H1 (cell line): ENCODE measurements around the gene CRYBG1. TPM values are rescaled to one million over a fixed set of nuclear protein-coding genes. Genes with fewer than 3 reads are reported as not detected.

Experiments used
- CTCF ChIA-PET: fragments of 300-600 bp; sonication (Branson Sonifier 250); formaldehyde crosslinking; loops from one replicate; lab custom pipeline; 2021; ENCODE audit not compliant: partially characterized antibody; lab: Charles Lee
- POLR2A ChIA-PET: fragments of 300-600 bp; sonication (Branson Sonifier 250); formaldehyde crosslinking; loops from one replicate; lab custom pipeline; 2021; ENCODE audit warnings: inconsistent platforms; ENCODE audit not compliant: partially characterized antibody; lab: Charles Lee
- DNase-seq, 2 experiments: peaks; one replicate each; pipeline versions ENCODE4 v3.0.0 to v3.0.0-alpha.2; 2010 to 2022; ENCODE audit warnings: low spot score in 2 of 2, low read depth in 1 of 2, mixed read lengths in 1 of 2
- FAIRE-seq: peaks from 2 replicates; lab custom pipeline; 2011; peaks lifted over from hg19 to GRCh38; lab: Jason Lieb, UNC
- H2AFZ ChIP-seq: 2 replicates; pipeline ENCODE4 v1.8.1; 2012; ENCODE audit warnings: low read length, inconsistent platforms
- H2AK5ac ChIP-seq: 2 replicates; pipeline ENCODE4 v1.6.1; 2013; ENCODE audit warnings: low read depth, low read length
- H2BK120ac ChIP-seq: replicated peaks from 2 replicates; pipeline ENCODE3; 2013; ENCODE audit warnings: low read depth, low read length, inconsistent platforms
- H2BK12ac ChIP-seq: 2 replicates; pipeline ENCODE4 v1.6.1; 2013; ENCODE audit warnings: low read depth, low read length
- H2BK15ac ChIP-seq: 2 replicates; pipeline ENCODE4 v1.6.1; 2013; ENCODE audit warnings: low read length
- H2BK20ac ChIP-seq: 2 replicates; pipeline ENCODE4 v1.6.1; 2013; ENCODE audit warnings: low read length
- H2BK5ac ChIP-seq: 2 replicates; pipeline ENCODE4 v1.6.1; 2013; ENCODE audit warnings: low read depth, low read length
- H3K14ac ChIP-seq: 2 replicates; pipeline ENCODE4 v1.6.1; 2013; ENCODE audit warnings: inconsistent platforms; ENCODE audit not compliant: insufficient read length
- H3K18ac ChIP-seq: 2 replicates; pipeline ENCODE4 v1.6.1; 2013; ENCODE audit warnings: low read length; ENCODE audit errors: extremely low read depth
- H3K23ac ChIP-seq: 2 replicates; pipeline ENCODE4 v1.6.1; 2013; ENCODE audit warnings: inconsistent platforms; ENCODE audit not compliant: insufficient read length
- H3K23me2 ChIP-seq: 2 replicates; pipeline ENCODE4 v1.6.1; 2013; ENCODE audit warnings: low read depth, low read length
- H3K27ac ChIP-seq: 2 replicates; pipeline ENCODE4 v1.6.1; 2011; ENCODE audit warnings: low read depth, low read length, inconsistent platforms
- H3K27me3 ChIP-seq, 4 experiments: replicated peaks in 1 of 4; 1 replicate in 1 of 4; 2 replicates in 3 of 4; pipeline versions ENCODE4 v1.6.1 to v1.8.1; 2011 to 2013; ENCODE audit warnings: low read length in 3 of 4, mild to moderate bottlenecking in 3 of 4, inconsistent platforms in 2 of 4, mixed read lengths in 2 of 4, moderate library complexity in 1 of 4; ENCODE audit not compliant: control insufficient read depth in 3 of 4, insufficient read depth in 3 of 4; ENCODE audit errors: extremely low read depth in 1 of 4
- H3K36me3 ChIP-seq, 4 experiments: 2 replicates each; pipeline versions ENCODE4 v1.6.1 to v1.8.1; 2011 to 2013; ENCODE audit warnings: mild to moderate bottlenecking in 4 of 4, low read length in 3 of 4, moderate library complexity in 2 of 4, control low read depth in 1 of 4, inconsistent platforms in 1 of 4; ENCODE audit not compliant: insufficient read depth in 4 of 4, control insufficient read depth in 2 of 4
- H3K4ac ChIP-seq: replicated peaks from 2 replicates; pipeline ENCODE3; 2013; ENCODE audit warnings: low read length, low read depth, mixed read lengths, inconsistent platforms; ENCODE audit not compliant: insufficient read length
- H3K4me1 ChIP-seq, 4 experiments: replicated peaks in 1 of 4; 1 replicate in 1 of 4; 2 replicates in 3 of 4; pipeline versions ENCODE4 v1.6.1 to v1.8.1; 2011 to 2013; ENCODE audit warnings: low read length in 3 of 4, inconsistent platforms in 2 of 4, mixed read lengths in 1 of 4; ENCODE audit not compliant: insufficient read depth in 4 of 4, control insufficient read depth in 3 of 4
- H3K4me2 ChIP-seq, 2 experiments: 2 replicates each; pipeline versions ENCODE4 v1.6.1 to v1.8.1; 2011 to 2013; ENCODE audit warnings: low read depth in 2 of 2, low read length in 2 of 2, control low read depth in 1 of 2, inconsistent platforms in 1 of 2, mild to moderate bottlenecking in 1 of 2; ENCODE audit not compliant: insufficient read depth in 1 of 2
- H3K4me3 ChIP-seq, 4 experiments: fragments of 200-600, 300-600 bp in 1 of 4; sonication (generic), shearing (Covaris generic), sonication (Bioruptor Twin) in 1 of 4; 2 replicates each; pipeline versions ENCODE4 v1.5.1 to v1.8.1; 2011 to 2016; ENCODE audit warnings: low read length in 4 of 4, low read depth in 3 of 4, control low read depth in 2 of 4, inconsistent platforms in 2 of 4, mild to moderate bottlenecking in 2 of 4, mixed read lengths in 1 of 4, moderate library complexity in 1 of 4; ENCODE audit not compliant: insufficient read depth in 2 of 4; ENCODE audit errors: extremely low read depth in 1 of 4
- H3K56ac ChIP-seq: replicated peaks from 2 replicates; pipeline ENCODE3; 2013; ENCODE audit warnings: low read depth, mild to moderate bottlenecking, mixed read lengths, low read length, inconsistent platforms; ENCODE audit not compliant: insufficient read length
- H3K79me1 ChIP-seq: 2 replicates; pipeline ENCODE4 v1.6.1; 2013; ENCODE audit warnings: low read depth, low read length, control low read depth
- H3K79me2 ChIP-seq, 2 experiments: 2 replicates each; pipeline versions ENCODE4 v1.6.1 to v1.8.1; 2012 to 2013; ENCODE audit warnings: low read length in 2 of 2, mild to moderate bottlenecking in 2 of 2, inconsistent platforms in 1 of 2; ENCODE audit not compliant: insufficient read depth in 2 of 2, control insufficient read depth in 1 of 2
- H3K9ac ChIP-seq, 4 experiments: replicated peaks in 1 of 4; 1 replicate in 1 of 4; 2 replicates in 3 of 4; pipeline versions ENCODE4 v1.6.1 to v1.8.1; 2011 to 2013; ENCODE audit warnings: low read depth in 3 of 4, low read length in 3 of 4, control low read depth in 2 of 4, mild to moderate bottlenecking in 2 of 4, moderate library complexity in 2 of 4, inconsistent platforms in 1 of 4; ENCODE audit errors: extremely low read depth in 1 of 4
- H3K9me3 ChIP-seq, 2 experiments: 2 replicates each; pipeline versions ENCODE4 v1.6.1 to v1.8.1; 2012 to 2013; ENCODE audit warnings: mild to moderate bottlenecking in 2 of 2, moderate library complexity in 2 of 2, control low read depth in 1 of 2, inconsistent platforms in 1 of 2, low read depth in 1 of 2, low read length in 1 of 2, mixed read lengths in 1 of 2; ENCODE audit not compliant: insufficient read depth in 2 of 2
- H4K20me1 ChIP-seq, 2 experiments: replicated peaks in 1 of 2; 2 replicates each; pipeline versions ENCODE3 to v1.8.1; 2011 to 2013; ENCODE audit warnings: inconsistent platforms in 2 of 2, low read length in 2 of 2, mild to moderate bottlenecking in 1 of 2; ENCODE audit not compliant: insufficient read depth in 2 of 2, control insufficient read depth in 1 of 2
- H4K5ac ChIP-seq: 2 replicates; pipeline ENCODE4 v1.6.1; 2013; ENCODE audit warnings: low read length, low read depth, mixed read lengths, inconsistent platforms; ENCODE audit not compliant: insufficient read length
- H4K8ac ChIP-seq: 2 replicates; pipeline ENCODE4 v1.8.0; 2013; ENCODE audit warnings: mild to moderate bottlenecking, moderate library complexity, low read length, inconsistent platforms; ENCODE audit not compliant: insufficient read depth; ENCODE audit errors: extremely low read depth
- H4K91ac ChIP-seq: replicated peaks from 2 replicates; pipeline ENCODE3; 2013; ENCODE audit warnings: low read length, mixed read lengths, inconsistent platforms; ENCODE audit not compliant: insufficient read length
- CEBPB ChIP-seq: IDR thresholded peaks from 2 replicates; pipeline ENCODE4 v1.6.1; 2012; ENCODE audit warnings: low read depth, low read length
- CTBP2 ChIP-seq: IDR thresholded peaks from 2 replicates; pipeline ENCODE4 v1.7.0; 2011; ENCODE audit warnings: borderline replicate concordance, mild to moderate bottlenecking, moderate library complexity, mixed read lengths, low read length; ENCODE audit not compliant: insufficient read depth, insufficient read length
- E2F6 ChIP-seq: IDR thresholded peaks from 2 replicates; pipeline ENCODE4 v1.6.1; 2012; ENCODE audit warnings: inconsistent platforms
- FOSL1 ChIP-seq: IDR thresholded peaks from 2 replicates; pipeline ENCODE4 v1.6.1; 2011; ENCODE audit warnings: mild to moderate bottlenecking, low read depth, low read length, moderate library complexity; ENCODE audit not compliant: insufficient read depth
- GTF2F1 ChIP-seq: IDR thresholded peaks from 2 replicates; pipeline ENCODE4 v1.6.1; 2012; ENCODE audit warnings: low read depth, low read length, improper control_type of control experiment, borderline replicate concordance
- HDAC6 ChIP-seq: IDR thresholded peaks from one replicate; pipeline ENCODE4 v1.7.1; 2012; ENCODE audit warnings: low read depth, mild to moderate bottlenecking, inconsistent platforms, low read length, moderate library complexity
- JUN ChIP-seq: IDR thresholded peaks from 2 replicates; pipeline ENCODE4 v1.6.1; 2011; ENCODE audit warnings: low read depth, mild to moderate bottlenecking, improper control_type of control experiment, low read length
- SP2 ChIP-seq: IDR thresholded peaks from 2 replicates; pipeline ENCODE4 v1.6.1; 2012; ENCODE audit warnings: mild to moderate bottlenecking, low read length, inconsistent platforms
- SP4 ChIP-seq: IDR thresholded peaks from 2 replicates; pipeline ENCODE4 v1.6.1; 2012; ENCODE audit warnings: low read length, inconsistent platforms
- TBP ChIP-seq: IDR thresholded peaks from 2 replicates; pipeline ENCODE4 v1.6.1; 2011; ENCODE audit warnings: low read depth, low read length, improper control_type of control experiment
- polyA plus RNA-seq, 7 experiments: library from polyadenylated mRNA; depleted of rRNA in 3 of 7; stranded (reverse) in 5 of 7; unstranded in 2 of 7; fragments of >200 nt in 5 of 7; fragments of 200-250 nt in 2 of 7; gene quantifications; 1 replicate in 5 of 7; 2 replicates in 1 of 7; 4 replicates in 1 of 7; pipeline versions ENCODE4 v1.2.1 to v1.2.3, GENCODE V29; 2011 to 2013; ENCODE audit warnings: missing spikeins in 2 of 7, mixed read lengths in 2 of 7
- total RNA-seq: library from RNA; stranded (reverse); fragmentation: NEBNext Ultra II Directional; extraction: Animal tissue kit (Norgen Biotek cat#: 25700); gene quantifications from 2 replicates; pipeline ENCODE4 v1.2.1, GENCODE V29; 2021
- TF ChIP-seq, protein P1 (sequence below): IDR thresholded peaks from 2 replicates; pipeline ENCODE4 v1.6.1; 2012; ENCODE audit warnings: inconsistent platforms
- TF ChIP-seq, protein P2 (sequence below), 3 experiments: IDR thresholded peaks; 1 replicate in 2 of 3; 2 replicates in 1 of 3; pipeline versions ENCODE4 v1.5.1 to v1.6.1; 2011; ENCODE audit warnings: low read length in 3 of 3, mild to moderate bottlenecking in 3 of 3, inconsistent platforms in 2 of 3, low read depth in 1 of 3, moderate library complexity in 1 of 3; ENCODE audit not compliant: insufficient read depth in 1 of 3; ENCODE audit errors: control extremely low read depth in 1 of 3

Gene CRYBG1
- total and polyA plus RNA-seq, 2 of the 8 experiments (the other 6 are each of a cell fraction or from before 2014, with no cell fraction given), result 2.2 to 11.6 TPM

- CTCF ChIA-PET, result no interaction called here
- no peak overlapping the region for H2BK15ac ChIP-seq
- no peak for FAIRE-seq
- no peak for DNase-seq
- H3K4me1 ChIP-seq, result no peaks in the 10 kb centered on the region
- POLR2A ChIA-PET, result no interaction called here
- H4K8ac ChIP-seq, result no peak overlapping the region
- no peak overlapping the region for H3K4ac ChIP-seq
- no peak overlapping the region for H2BK120ac ChIP-seq
- no peak overlapping the region for H2BK5ac ChIP-seq
- H3K27me3 ChIP-seq, result no peaks in the 10 kb centered on the region
- H3K9ac ChIP-seq, result no peak overlapping the region
- no peak overlapping the region for H4K5ac ChIP-seq
- no peak overlapping the region for H3K23ac ChIP-seq
- H3K4me3 ChIP-seq, result no peak overlapping the region
- TF ChIP-seq FOSL1 (no peak), CEBPB (no peak), TBP (no peak), HDAC6 (no peak), CTBP2 (no peak), GTF2F1 (no peak), JUN (no peak), E2F6 (no peak), SP2 (no peak), SP4 (no peak)
- TF ChIP-seq, protein P1, sequence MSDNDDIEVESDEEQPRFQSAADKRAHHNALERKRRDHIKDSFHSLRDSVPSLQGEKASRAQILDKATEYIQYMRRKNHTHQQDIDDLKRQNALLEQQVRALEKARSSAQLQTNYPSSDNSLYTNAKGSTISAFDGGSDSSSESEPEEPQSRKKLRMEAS, result no peak
- TF ChIP-seq, protein P2, sequence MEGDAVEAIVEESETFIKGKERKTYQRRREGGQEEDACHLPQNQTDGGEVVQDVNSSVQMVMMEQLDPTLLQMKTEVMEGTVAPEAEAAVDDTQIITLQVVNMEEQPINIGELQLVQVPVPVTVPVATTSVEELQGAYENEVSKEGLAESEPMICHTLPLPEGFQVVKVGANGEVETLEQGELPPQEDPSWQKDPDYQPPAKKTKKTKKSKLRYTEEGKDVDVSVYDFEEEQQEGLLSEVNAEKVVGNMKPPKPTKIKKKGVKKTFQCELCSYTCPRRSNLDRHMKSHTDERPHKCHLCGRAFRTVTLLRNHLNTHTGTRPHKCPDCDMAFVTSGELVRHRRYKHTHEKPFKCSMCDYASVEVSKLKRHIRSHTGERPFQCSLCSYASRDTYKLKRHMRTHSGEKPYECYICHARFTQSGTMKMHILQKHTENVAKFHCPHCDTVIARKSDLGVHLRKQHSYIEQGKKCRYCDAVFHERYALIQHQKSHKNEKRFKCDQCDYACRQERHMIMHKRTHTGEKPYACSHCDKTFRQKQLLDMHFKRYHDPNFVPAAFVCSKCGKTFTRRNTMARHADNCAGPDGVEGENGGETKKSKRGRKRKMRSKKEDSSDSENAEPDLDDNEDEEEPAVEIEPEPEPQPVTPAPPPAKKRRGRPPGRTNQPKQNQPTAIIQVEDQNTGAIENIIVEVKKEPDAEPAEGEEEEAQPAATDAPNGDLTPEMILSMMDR (IDR thresholded peaks at IDR 0.05; ENCODE audit: control extremely low read depth in 1 of 3, insufficient read depth in 1 of 3, low read depth in 1 of 3, low read length in 3 of 3), result no peak
- no peaks in the 10 kb centered on the region for H3K79me2 ChIP-seq
- H2AFZ ChIP-seq, result no peak overlapping the region
- H3K79me1 ChIP-seq, result peaks cover 2% of the 10 kb centered on the region; the same call in 1 of the 2 replicates
- no peak overlapping the region for H2BK20ac ChIP-seq
- H3K56ac ChIP-seq, result no peak overlapping the region
- H3K14ac ChIP-seq, result no peak overlapping the region
- no peaks in the 10 kb centered on the region for H3K36me3 ChIP-seq
- no peaks in the 10 kb centered on the region for H4K20me1 ChIP-seq
- H3K23me2 ChIP-seq, result no peaks in the 10 kb centered on the region
- no peak overlapping the region for H2AK5ac ChIP-seq
- H3K9me3 ChIP-seq, result no peaks in the 10 kb centered on the region
- H3K18ac ChIP-seq, result no peak overlapping the region
- H3K27ac ChIP-seq, result no peak overlapping the region
- H4K91ac ChIP-seq, result no peak overlapping the region
- no peak overlapping the region for H2BK12ac ChIP-seq
- H3K4me2 ChIP-seq, result no peak overlapping the region
These were observed 52.5 kb downstream of the CRYBG1 start for GRCh38 chr6:106413016-106413415.
